Stimulated activated CD4-positive, alpha-beta T cell treated with anti-CD3 and anti-CD28 coated beads, Interleukin-4, amount 100 ng/mL, for 4 hours (primary cell): Measurements from ENCODE around the gene LRRC8E.
A peak's percentile ranks its signal among the peaks of the same experiment; 100 is the strongest.
"Not testable (repeated sequence)": the region's sequence is repeated elsewhere in the genome, so short reads cannot be mapped to it uniquely, and the experiment has no call there.

ENCODE experiments used
- DNase-seq, 2 experiments: peaks; one replicate each; pipeline ENCODE4 v3.0.0-alpha.2; 2020

The LRRC8E gene

GRCh38 chr19:7910321-7911161, 22.2 kb downstream of the LRRC8E start:
- no peak for DNase-seq

GRCh38 chr19:7911508-7912143, 23.3 kb downstream of the LRRC8E start:
- no peak for DNase-seq

GRCh38 chr19:7912144-7912696, 23.9 kb downstream of the LRRC8E start:
- no peak for DNase-seq

- no peak for DNase-seq
These were observed 24.6 kb downstream of the LRRC8E start for GRCh38 chr19:7912697-7913564.

- no peak for DNase-seq
These were observed 25.3 kb downstream of the LRRC8E start for GRCh38 chr19:7913652-7914051.

GRCh38 chr19:7914099-7914498, 25.8 kb downstream of the LRRC8E start:
- no peak for DNase-seq

- no peak for DNase-seq
These were observed 26.3 kb downstream of the LRRC8E start, which contains the start of gene TGFBR3L for GRCh38 chr19:7914598-7915045. TGFBR3L (plus strand) TSS chr19:7914830.

- DNase-seq: no peak
These were observed 27.2 kb downstream of the LRRC8E start for GRCh38 chr19:7915250-7916102.

- DNase-seq: peak; percentile 39 to 56
These were observed 28.0 kb downstream of the LRRC8E start for GRCh38 chr19:7916103-7916954.

GRCh38 chr19:7916955-7917266, 28.6 kb downstream of the LRRC8E start:
- DNase-seq: no peak

- DNase-seq: peak; percentile 53 to 61
These were observed 29.2 kb downstream of the LRRC8E start for GRCh38 chr19:7917267-7918061.

- DNase-seq: not testable (repeated sequence)
These were observed 29.8 kb downstream of the LRRC8E start for GRCh38 chr19:7918062-7918614.

GRCh38 chr19:7918615-7919421, 30.5 kb downstream of the LRRC8E start:
- DNase-seq: no peak

GRCh38 chr19:7919610-7920518, 31.6 kb downstream of the LRRC8E start, which contains the start of gene SNAPC2:
SNAPC2 (plus strand) TSS chr19:7920338; CDS start chr19:7920367, 29 bp downstream.
- DNase-seq: peak; percentile 95

- DNase-seq: peak; percentile 100
These were observed 32.4 kb downstream of the LRRC8E start for GRCh38 chr19:7920519-7921301.

- DNase-seq: no peak
These were observed 33.1 kb downstream of the LRRC8E start for GRCh38 chr19:7921302-7921966.
